Endothelial cell of umbilical vein (primary cell): ENCODE results near the gene GFPT2. TPM values are rescaled to one million over a fixed set of nuclear protein-coding genes. Genes with fewer than 3 reads are reported as not detected.

Experiments
- BruUV-seq: library from RNA; stranded (reverse); fragments of 400-500 nt; replicated peaks from 2 replicates; lab custom pipeline; 2021; lab: Mats Ljungman, UMichigan
- CTCF ChIA-PET: fragments of 300-600, 350-600 bp; sonication (Branson Sonifier 250); formaldehyde crosslinking; loops from one replicate; lab custom pipeline; 2021; ENCODE audit warnings: antibody characterized with exemption, inconsistent platforms; lab: Charles Lee
- POLR2A ChIA-PET: fragments of 300-600, 350-600 bp; sonication (Branson Sonifier 250); formaldehyde crosslinking; loops from one replicate; lab custom pipeline; 2021; ENCODE audit warnings: antibody characterized with exemption, inconsistent platforms; lab: Charles Lee
- DNase-seq: peaks from one replicate; pipeline ENCODE4 v3.0.0-alpha.2; 2011; ENCODE audit warnings: low read depth, low spot score
- FAIRE-seq: peaks from 2 replicates; lab custom pipeline; 2011; peaks lifted over from hg19 to GRCh38; lab: Jason Lieb, UNC
- H2AFZ ChIP-seq: 2 replicates; pipeline ENCODE4 v1.6.0; 2012; ENCODE audit warnings: low read depth, low read length, control low read depth, inconsistent platforms
- H3K27ac ChIP-seq: 2 replicates; pipeline ENCODE4 v1.5.1; 2011; ENCODE audit warnings: low read depth, mild to moderate bottlenecking, control low read depth, low read length, moderate library complexity; ENCODE audit not compliant: insufficient read depth
- H3K27me3 ChIP-seq, 2 experiments: 2 replicates each; pipeline versions ENCODE4 v1.6.0 to v1.6.1; 2011; ENCODE audit warnings: low read length in 2 of 2, mixed read lengths in 1 of 2; ENCODE audit not compliant: control insufficient read depth in 2 of 2, insufficient read depth in 2 of 2
- H3K36me3 ChIP-seq, 2 experiments: 2 replicates in 1 of 2; 3 replicates in 1 of 2; pipeline ENCODE4 v1.5.1; 2011; ENCODE audit warnings: low read length in 2 of 2, mild to moderate bottlenecking in 1 of 2, moderate library complexity in 1 of 2; ENCODE audit not compliant: control insufficient read depth in 2 of 2, insufficient read depth in 2 of 2; ENCODE audit errors: extremely low read depth in 1 of 2
- H3K4me1 ChIP-seq: 3 replicates; pipeline ENCODE4 v1.5.1; 2011; ENCODE audit warnings: mild to moderate bottlenecking, low read length; ENCODE audit not compliant: control insufficient read depth, insufficient read depth; ENCODE audit errors: extremely low read depth
- H3K4me2 ChIP-seq: 2 replicates; pipeline ENCODE4 v1.6.1; 2011; ENCODE audit warnings: low read length, control low read depth, mixed read lengths; ENCODE audit not compliant: insufficient read depth
- H3K4me3 ChIP-seq, 3 experiments: fragments of 200-600 bp in 1 of 3; sonication (generic), shearing (Covaris generic) in 1 of 3; replicated peaks in 1 of 3; 2 replicates each; pipeline ENCODE4 v1.5.1; 2011 to 2016; ENCODE audit warnings: control low read depth in 3 of 3, low read length in 3 of 3, mild to moderate bottlenecking in 2 of 3, inconsistent platforms in 1 of 3, low read depth in 1 of 3, moderate library complexity in 1 of 3; ENCODE audit not compliant: insufficient read depth in 1 of 3
- H3K79me2 ChIP-seq: 2 replicates; pipeline ENCODE4 v1.6.0; 2012; ENCODE audit warnings: low read length, inconsistent platforms; ENCODE audit not compliant: control insufficient read depth, insufficient read depth
- H3K9ac ChIP-seq: replicated peaks from 2 replicates; pipeline ENCODE3; 2011; ENCODE audit warnings: low read length, control low read depth; ENCODE audit not compliant: insufficient read depth; ENCODE audit errors: extremely low read depth
- H3K9me1 ChIP-seq: replicated peaks from 3 replicates; pipeline ENCODE4 v1.6.0; 2011; ENCODE audit warnings: mild to moderate bottlenecking, low read length; ENCODE audit not compliant: control insufficient read depth, insufficient read depth; ENCODE audit errors: extremely low read depth
- H3K9me3 ChIP-seq: replicated peaks from 2 replicates; pipeline ENCODE4 v1.5.1; 2012; ENCODE audit warnings: low read length, inconsistent platforms; ENCODE audit not compliant: control insufficient read depth, insufficient read depth
- H4K20me1 ChIP-seq: replicated peaks from 2 replicates; pipeline ENCODE3; 2011; ENCODE audit warnings: mild to moderate bottlenecking, low read length; ENCODE audit not compliant: control insufficient read depth, insufficient read depth; ENCODE audit errors: extremely low read depth
- EZH2 ChIP-seq: IDR thresholded peaks from 2 replicates; pipeline ENCODE4 v1.6.1; 2012; ENCODE audit warnings: borderline replicate concordance, low read depth, mild to moderate bottlenecking, moderate library complexity, low read length, inconsistent platforms; ENCODE audit not compliant: severe bottlenecking
- FOS ChIP-seq: IDR thresholded peaks from 2 replicates; pipeline ENCODE4 v1.6.1; 2011; ENCODE audit warnings: mild to moderate bottlenecking, low read length, moderate library complexity, borderline replicate concordance; ENCODE audit not compliant: insufficient read depth
- GATA2 ChIP-seq: IDR thresholded peaks from 2 replicates; pipeline ENCODE4 v1.7.0; 2011; ENCODE audit warnings: low read depth, mild to moderate bottlenecking, moderate library complexity, mixed read lengths, low read length; ENCODE audit not compliant: insufficient read length, insufficient read depth
- JUN ChIP-seq: IDR thresholded peaks from 2 replicates; pipeline ENCODE4 v1.6.1; 2011; ENCODE audit warnings: borderline replicate concordance, low read depth; ENCODE audit not compliant: insufficient read length, insufficient read depth
- MYC ChIP-seq: IDR thresholded peaks from one replicate; pipeline ENCODE4 v1.6.1; 2011; ENCODE audit warnings: mild to moderate bottlenecking, low read depth, low read length
- POLR2A ChIP-seq: IDR thresholded peaks from 2 replicates; pipeline ENCODE4 v1.6.1; 2012; ENCODE audit warnings: low read depth, mild to moderate bottlenecking, control low read depth, low read length
- POLR2AphosphoS5 ChIP-seq: IDR thresholded peaks from 2 replicates; pipeline ENCODE4 v1.6.1; 2012; ENCODE audit warnings: low read depth, mild to moderate bottlenecking, control low read depth, low read length, moderate library complexity; ENCODE audit not compliant: insufficient read depth
- dilution Hi-C: fragments of 300-500 bp; cut with MboI; formaldehyde crosslinking; loops from one replicate; pipeline ENCODE4 v1.15.0; 2019; ENCODE audit warnings: low sequenced_read_pairs; ENCODE audit not compliant: extremely low pct_ligation_motif_present
- intact Hi-C: fragments of 100-400 bp; cut with micrococcal nuclease; formaldehyde crosslinking; loops from one replicate; pipeline ENCODE4 v1.10.0; 2022
- polyA plus RNA-seq, 4 experiments: library from polyadenylated mRNA; depleted of rRNA in 3 of 4; stranded (reverse) in 3 of 4; unstranded in 1 of 4; fragments of >200 nt; gene quantifications; 2 replicates each; pipeline versions ENCODE4 v1.2.1 to v1.2.3, GENCODE V29; 2011 to 2012; ENCODE audit warnings: missing spikeins in 1 of 4
- total RNA-seq: library from RNA; stranded (reverse); gene quantifications from 2 replicates; pipeline ENCODE4 v1.2.3, GENCODE V29; 2021
- TF ChIP-seq, protein P1 (sequence below), 2 donors: IDR thresholded peaks; 1 replicate in 1 of 2; 2 replicates in 1 of 2; pipeline ENCODE4 v1.5.1; 2011; ENCODE audit warnings: low read length in 2 of 2, mild to moderate bottlenecking in 2 of 2, moderate library complexity in 2 of 2, control low read depth in 1 of 2, inconsistent platforms in 1 of 2, low read depth in 1 of 2; ENCODE audit not compliant: insufficient read depth in 1 of 2; ENCODE audit errors: extremely low read depth in 1 of 2
- TF ChIP-seq, protein P2 (sequence below): IDR thresholded peaks from 2 replicates; pipeline ENCODE4 v1.6.1; 2011; ENCODE audit not compliant: insufficient read depth, insufficient read length

The GFPT2 gene
- total and polyA plus RNA-seq, 2 donors (not counting 3 experiments of a cell fraction or from before 2014, with no cell fraction given) = 4.3 to 4.5 TPM

DNA sequence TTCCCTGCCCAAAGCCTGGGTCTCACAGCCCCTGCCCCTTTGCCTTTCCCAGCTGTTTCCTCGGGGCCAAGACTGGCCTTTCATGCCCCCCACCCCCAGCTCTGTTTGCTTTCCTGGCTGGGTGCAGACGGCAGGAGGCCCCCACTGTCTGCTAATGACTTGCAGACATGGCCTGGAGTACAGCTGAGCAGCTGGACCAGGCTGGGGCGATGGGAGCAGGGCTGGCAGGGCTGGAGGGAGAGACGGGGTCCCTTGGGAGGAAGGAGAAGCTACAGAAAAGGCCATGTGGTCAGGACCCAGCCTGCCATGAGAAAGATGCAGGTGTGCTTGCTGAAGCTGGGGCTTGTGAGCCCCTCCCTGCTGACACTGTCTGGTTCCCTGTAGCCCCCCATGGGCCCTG, 28.3 kb upstream of the GFPT2 start:
- Histone ChIP-seq H3K9me1 (no peaks in the 10 kb centered on the region), H2AFZ (no peak overlapping the region), H3K27me3 (no peaks in the 10 kb centered on the region), H4K20me1 (no peaks in the 10 kb centered on the region), H3K4me2 (no peak overlapping the region), H3K9ac (no peak overlapping the region), H3K79me2 (no peaks in the 10 kb centered on the region), H3K4me1 (no peaks in the 10 kb centered on the region), H3K9me3 (no peaks in the 10 kb centered on the region), H3K27ac (no peak overlapping the region), H3K36me3 (no peaks in the 10 kb centered on the region), H3K4me3 (no peak overlapping the region)
- dilution Hi-C loops (no loop called here), intact Hi-C loops (no loop called here)
- FAIRE-seq (no peak), DNase-seq (no peak)
- BruUV-seq = no TSS peak
- no peak for TF ChIP-seq MYC
- TF ChIP-seq FOS = no peak
- no peak for TF ChIP-seq POLR2A
- no peak for TF ChIP-seq EZH2
- TF ChIP-seq, protein P1, sequence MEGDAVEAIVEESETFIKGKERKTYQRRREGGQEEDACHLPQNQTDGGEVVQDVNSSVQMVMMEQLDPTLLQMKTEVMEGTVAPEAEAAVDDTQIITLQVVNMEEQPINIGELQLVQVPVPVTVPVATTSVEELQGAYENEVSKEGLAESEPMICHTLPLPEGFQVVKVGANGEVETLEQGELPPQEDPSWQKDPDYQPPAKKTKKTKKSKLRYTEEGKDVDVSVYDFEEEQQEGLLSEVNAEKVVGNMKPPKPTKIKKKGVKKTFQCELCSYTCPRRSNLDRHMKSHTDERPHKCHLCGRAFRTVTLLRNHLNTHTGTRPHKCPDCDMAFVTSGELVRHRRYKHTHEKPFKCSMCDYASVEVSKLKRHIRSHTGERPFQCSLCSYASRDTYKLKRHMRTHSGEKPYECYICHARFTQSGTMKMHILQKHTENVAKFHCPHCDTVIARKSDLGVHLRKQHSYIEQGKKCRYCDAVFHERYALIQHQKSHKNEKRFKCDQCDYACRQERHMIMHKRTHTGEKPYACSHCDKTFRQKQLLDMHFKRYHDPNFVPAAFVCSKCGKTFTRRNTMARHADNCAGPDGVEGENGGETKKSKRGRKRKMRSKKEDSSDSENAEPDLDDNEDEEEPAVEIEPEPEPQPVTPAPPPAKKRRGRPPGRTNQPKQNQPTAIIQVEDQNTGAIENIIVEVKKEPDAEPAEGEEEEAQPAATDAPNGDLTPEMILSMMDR (IDR thresholded peaks at IDR 0.05; ENCODE audit: extremely low read depth in 1 of 2, insufficient read depth in 1 of 2, low read depth in 1 of 2, low read length in 2 of 2) = no peak
- ChIA-PET CTCF (no interaction called here), POLR2A (no interaction called here)

DNA sequence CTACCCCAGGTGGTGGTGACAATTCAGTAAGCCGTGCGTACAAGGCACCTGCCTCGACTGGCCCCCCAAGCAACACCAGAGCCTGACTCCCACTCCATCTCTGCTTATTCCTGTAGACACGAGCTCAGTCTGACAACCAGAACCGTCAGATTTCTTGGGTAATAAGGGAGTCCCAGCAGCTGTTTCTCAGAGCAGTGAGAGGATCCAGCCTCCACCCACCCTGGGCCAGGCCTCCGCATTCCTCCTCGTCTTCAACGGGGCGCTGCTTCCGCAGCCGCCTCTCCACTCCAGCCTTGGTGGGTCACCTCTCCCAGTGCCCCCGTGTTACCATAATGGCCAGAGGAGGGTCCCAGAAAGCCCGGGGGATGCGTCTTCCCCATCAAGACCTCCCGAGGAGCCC, 27.7 kb upstream of the GFPT2 start:
- H3K4me2 ChIP-seq = no peak overlapping the region
- no peaks in the 10 kb centered on the region for H3K36me3 ChIP-seq
- no peaks in the 10 kb centered on the region for H4K20me1 ChIP-seq
- H3K79me2 ChIP-seq = no peaks in the 10 kb centered on the region
- dilution Hi-C loops = no loop called here
- no peaks in the 10 kb centered on the region for H3K27me3 ChIP-seq
- H3K4me1 ChIP-seq = no peaks in the 10 kb centered on the region
- TF ChIP-seq EZH2 (no peak), POLR2A (no peak), GATA2 (no peak), FOS (no peak), JUN (no peak), MYC (no peak), POLR2AphosphoS5 (no peak)
- TF ChIP-seq, protein P2, sequence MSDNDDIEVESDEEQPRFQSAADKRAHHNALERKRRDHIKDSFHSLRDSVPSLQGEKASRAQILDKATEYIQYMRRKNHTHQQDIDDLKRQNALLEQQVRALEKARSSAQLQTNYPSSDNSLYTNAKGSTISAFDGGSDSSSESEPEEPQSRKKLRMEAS = no peak
- TF ChIP-seq, protein P1 (IDR thresholded peaks at IDR 0.05; ENCODE audit: extremely low read depth in 1 of 2, insufficient read depth in 1 of 2, low read depth in 1 of 2, low read length in 2 of 2) = no peak
- intact Hi-C loops = no loop called here
- FAIRE-seq (no peak), DNase-seq (no peak)
- no TSS peak for BruUV-seq
- ChIA-PET POLR2A (no interaction called here), CTCF (no interaction called here)
- no peaks in the 10 kb centered on the region for H3K9me1 ChIP-seq
- H2AFZ ChIP-seq = no peak overlapping the region
- no peak overlapping the region for H3K27ac ChIP-seq
- no peak overlapping the region for H3K4me3 ChIP-seq
- no peaks in the 10 kb centered on the region for H3K9me3 ChIP-seq
- no peak overlapping the region for H3K9ac ChIP-seq
